22Rv1 (cell line): ENCODE results near the gene ABI3BP.

ENCODE experiments used
- CTCF ChIP-seq: fragments of 450-650 bp; IDR thresholded peaks from 2 replicates; pipeline ENCODE4 v1.5.1; 2017; ENCODE audit warnings: mild to moderate bottlenecking
- ZFX ChIP-seq: fragments of 450-650 bp; IDR thresholded peaks from 2 replicates; pipeline ENCODE4 v1.6.1; 2017; ENCODE audit warnings: antibody characterized with exemption, borderline replicate concordance

DNA sequence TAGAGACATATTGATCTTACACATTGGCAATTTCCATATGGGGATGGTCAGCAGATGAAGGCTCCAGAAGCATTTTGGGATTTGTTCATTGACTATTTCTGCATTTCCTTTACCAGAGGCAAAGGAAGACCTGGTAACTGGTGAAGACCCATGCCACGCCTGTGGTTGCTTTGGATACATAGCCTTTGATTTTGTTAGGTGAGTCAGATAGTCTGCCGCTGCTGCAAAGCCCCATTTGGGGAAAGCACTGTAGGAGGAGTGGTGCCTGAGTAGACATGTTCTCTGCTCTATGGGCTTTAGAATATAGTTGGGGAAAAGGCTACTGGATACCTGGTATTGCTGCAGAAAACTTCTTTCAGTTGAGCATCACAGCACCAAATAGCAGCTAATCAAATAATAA is 227.2 kb downstream of the ABI3BP start:
- TF ChIP-seq CTCF (no peak), ZFX (no peak)
